GM12878 (cell line): Measurements from ENCODE around the gene PPARD. TPM values are rescaled to one million over a fixed set of nuclear protein-coding genes. Genes with fewer than 3 reads are reported as not detected.
A peak's percentile ranks its signal among the peaks of the same experiment; 100 is the strongest.

Experiments
- CBX3 ChIP-seq: fragments of 200-600 bp; sonication (generic); IDR thresholded peaks from 2 replicates; pipeline ENCODE4 v1.6.1; 2016; ENCODE audit warnings: low read depth, borderline replicate concordance
- CEBPZ ChIP-seq: fragments of 150-350 bp; IDR thresholded peaks from 2 replicates; pipeline ENCODE4 v1.6.1; 2016; ENCODE audit warnings: low read depth, low read length
- CHD2 ChIP-seq: IDR thresholded peaks from 2 replicates; pipeline ENCODE4 v1.6.1; 2011; ENCODE audit warnings: low read depth, low read length, improper control_type of control experiment, borderline replicate concordance
- E2F4 ChIP-seq: IDR thresholded peaks from 2 replicates; pipeline ENCODE4 v1.6.1; 2012; ENCODE audit warnings: low read depth, low read length, improper control_type of control experiment
- GATAD2B ChIP-seq: fragments of 450-650 bp; conservative IDR thresholded peaks from 2 replicates; pipeline ENCODE4 v1.6.1; 2017; ENCODE audit warnings: low read depth, mild to moderate bottlenecking, moderate library complexity
- IKZF2 ChIP-seq, 2 experiments: fragments of 450-650 bp; IDR thresholded peaks; 2 replicates each; pipeline ENCODE4 v1.6.1; 2017; ENCODE audit warnings: mild to moderate bottlenecking in 2 of 2, moderate library complexity in 2 of 2
- IRF5 ChIP-seq: fragments of 450-650 bp; IDR thresholded peaks from 2 replicates; pipeline ENCODE4 v1.6.1; 2017; ENCODE audit warnings: borderline replicate concordance
- JUND ChIP-seq: IDR thresholded peaks from 2 replicates; pipeline ENCODE4 v1.6.1; 2012; ENCODE audit warnings: low read depth, mild to moderate bottlenecking, low read length, improper control_type of control experiment, moderate library complexity
- MTA2 ChIP-seq: fragments of 450-650 bp; IDR thresholded peaks from 2 replicates; pipeline ENCODE4 v1.6.1; 2016; ENCODE audit warnings: low read depth, mild to moderate bottlenecking, moderate library complexity
- MTA3 ChIP-seq: IDR thresholded peaks from 2 replicates; pipeline ENCODE4 v1.6.1; 2012; ENCODE audit warnings: low read length, inconsistent platforms, borderline replicate concordance
- NR2C2 ChIP-seq: IDR thresholded peaks from 2 replicates; pipeline ENCODE4 v1.6.1; 2011; ENCODE audit warnings: borderline replicate concordance, low read depth; ENCODE audit not compliant: control insufficient read depth, insufficient read length
- NR2F1 ChIP-seq: fragments of 450-650 bp; conservative IDR thresholded peaks from 2 replicates; pipeline ENCODE4 v1.6.1; 2017; ENCODE audit warnings: mild to moderate bottlenecking
- PKNOX1 ChIP-seq: fragments of 450-650 bp; IDR thresholded peaks from 2 replicates; pipeline ENCODE4 v1.6.1; 2016; ENCODE audit warnings: mild to moderate bottlenecking
- POU2F2 ChIP-seq: IDR thresholded peaks from 3 replicates; pipeline ENCODE4 v1.6.1; 2011; ENCODE audit warnings: low read depth, mild to moderate bottlenecking, low read length, borderline replicate concordance
- SIX5 ChIP-seq: IDR thresholded peaks from 2 replicates; pipeline ENCODE4 v1.6.1; 2011; ENCODE audit warnings: mild to moderate bottlenecking, low read depth, low read length, moderate library complexity; ENCODE audit not compliant: severe bottlenecking
- SUZ12 ChIP-seq: fragments of 200-600 bp; sonication (generic); IDR thresholded peaks from one replicate; pipeline ENCODE4 v1.6.1; 2018; ENCODE audit warnings: antibody characterized with exemption, mild to moderate bottlenecking; ENCODE audit not compliant: unreplicated experiment
- TARDBP ChIP-seq: IDR thresholded peaks from 2 replicates; pipeline ENCODE4 v1.6.1; 2016; ENCODE audit warnings: borderline replicate concordance
- WRNIP1 ChIP-seq: IDR thresholded peaks from 2 replicates; pipeline ENCODE4 v1.6.1; 2011; ENCODE audit warnings: low read depth, low read length, improper control_type of control experiment, borderline replicate concordance
- YY1 ChIP-seq: IDR thresholded peaks from 2 replicates; pipeline ENCODE4 v1.6.1; 2011; ENCODE audit warnings: low read depth, mild to moderate bottlenecking, low read length
- polyA plus RNA-seq, 11 experiments: library from polyadenylated mRNA; depleted of rRNA in 4 of 11; unstranded in 6 of 11; stranded (reverse) in 5 of 11; fragments of >200 nt; fragmentation: Nextera tagmentation in 4 of 11; fragmentation: Illumina TruSeq in 1 of 11; extraction: Ambion mirVana in 4 of 11; extraction: Trizol in 1 of 11; gene quantifications; 1 replicate in 1 of 11; 2 replicates in 10 of 11; pipeline versions ENCODE4 v1.2.1 to v1.2.3, GENCODE V29; 2011 to 2016; ENCODE audit warnings: inconsistent platforms in 2 of 11, missing spikeins in 2 of 11, low read depth in 1 of 11
- total RNA-seq, 4 experiments: library from RNA; depleted of rRNA in 3 of 4; stranded (reverse); fragments of >200 nt in 3 of 4; fragmentation: Illumina TruSeq in 1 of 4; extraction: Trizol in 1 of 4; gene quantifications; 2 replicates each; pipeline versions ENCODE4 v1.2.1 to v1.2.3, GENCODE V29; 2013 to 2021
- TF ChIP-seq, protein P1 (sequence below): fragments of 450-650 bp; IDR thresholded peaks from 2 replicates; pipeline ENCODE4 v1.6.1; 2018; ENCODE audit warnings: mild to moderate bottlenecking, low read depth, moderate library complexity; ENCODE audit not compliant: partially characterized antibody

The PPARD gene
- total and polyA plus RNA-seq, 10 of the 15 experiments (the other 5 are each of a cell fraction or from before 2014, with no cell fraction given), result 0.05 to 12.6 (median 6.7) TPM

DNA sequence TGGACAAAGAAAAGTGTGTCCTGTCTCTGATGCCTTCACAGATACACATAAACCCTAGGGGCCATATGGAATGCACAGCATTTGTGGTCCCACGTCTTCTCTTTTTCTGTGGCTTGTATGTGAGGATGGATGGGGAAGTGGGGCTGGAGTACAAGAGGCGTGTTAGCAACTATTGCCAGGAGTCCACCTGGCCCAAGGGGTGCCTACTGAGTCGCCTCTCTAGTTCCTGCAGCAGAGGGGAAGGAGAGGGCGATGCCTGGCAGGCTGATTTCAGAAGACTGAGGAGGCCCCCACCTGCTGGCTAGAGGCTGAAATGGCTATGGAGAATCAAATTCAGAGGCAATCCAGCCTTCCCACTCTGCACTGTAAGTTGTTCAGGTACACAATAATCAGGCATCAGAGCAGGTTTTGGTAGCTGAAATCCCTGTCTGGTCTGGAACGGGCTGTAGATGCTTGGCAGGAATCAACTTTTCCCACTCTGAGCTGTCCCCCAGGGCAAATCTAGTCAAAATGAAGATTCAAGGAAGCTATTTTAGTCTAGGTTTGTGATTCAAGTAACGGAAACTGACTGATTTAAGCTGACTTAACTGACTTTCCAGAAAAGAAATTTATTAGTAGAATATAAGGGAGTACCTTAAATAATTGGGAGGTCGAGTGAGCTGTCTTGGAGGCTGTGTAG, 14.9 kb upstream of the PPARD start (continued):
- TF ChIP-seq IRF5 (no peak), MTA3 (no peak), NR2C2 (no peak), E2F4 (no peak), JUND (no peak), CBX3 (no peak), GATAD2B (no peak), MTA2 (no peak), CHD2 (no peak), CEBPZ (no peak), WRNIP1 (no peak), POU2F2 (0 out of 3 replicates have a peak, but pooled peaks have one; percentile 22), IKZF2 (IDR thresholded peaks at IDR 0.05) (no peak), TARDBP (no peak), YY1 (0 out of 2 replicates have a peak, but pooled peaks have one; percentile 71), PKNOX1 (no peak), SUZ12 (no peak), SIX5 (no peak), NR2F1 (no peak)
- TF ChIP-seq, protein P1, sequence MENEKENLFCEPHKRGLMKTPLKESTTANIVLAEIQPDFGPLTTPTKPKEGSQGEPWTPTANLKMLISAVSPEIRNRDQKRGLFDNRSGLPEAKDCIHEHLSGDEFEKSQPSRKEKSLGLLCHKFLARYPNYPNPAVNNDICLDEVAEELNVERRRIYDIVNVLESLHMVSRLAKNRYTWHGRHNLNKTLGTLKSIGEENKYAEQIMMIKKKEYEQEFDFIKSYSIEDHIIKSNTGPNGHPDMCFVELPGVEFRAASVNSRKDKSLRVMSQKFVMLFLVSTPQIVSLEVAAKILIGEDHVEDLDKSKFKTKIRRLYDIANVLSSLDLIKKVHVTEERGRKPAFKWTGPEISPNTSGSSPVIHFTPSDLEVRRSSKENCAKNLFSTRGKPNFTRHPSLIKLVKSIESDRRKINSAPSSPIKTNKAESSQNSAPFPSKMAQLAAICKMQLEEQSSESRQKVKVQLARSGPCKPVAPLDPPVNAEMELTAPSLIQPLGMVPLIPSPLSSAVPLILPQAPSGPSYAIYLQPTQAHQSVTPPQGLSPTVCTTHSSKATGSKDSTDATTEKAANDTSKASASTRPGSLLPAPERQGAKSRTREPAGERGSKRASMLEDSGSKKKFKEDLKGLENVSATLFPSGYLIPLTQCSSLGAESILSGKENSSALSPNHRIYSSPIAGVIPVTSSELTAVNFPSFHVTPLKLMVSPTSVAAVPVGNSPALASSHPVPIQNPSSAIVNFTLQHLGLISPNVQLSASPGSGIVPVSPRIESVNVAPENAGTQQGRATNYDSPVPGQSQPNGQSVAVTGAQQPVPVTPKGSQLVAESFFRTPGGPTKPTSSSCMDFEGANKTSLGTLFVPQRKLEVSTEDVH, result no peak
